Liver (tissue), 9 donors: Measurements from ENCODE around the gene NEK11. TPM values are rescaled to one million over a fixed set of nuclear protein-coding genes. Genes with fewer than 3 reads are reported as not detected.
"Not testable (repeated sequence)": the region's sequence is repeated elsewhere in the genome, so short reads cannot be mapped to it uniquely, and the experiment has no call there.

Experiments
- DNase-seq: peaks from one replicate; pipeline ENCODE4 v3.0.0-alpha.2; 2017; ENCODE audit warnings: low spot score
- H3K27ac ChIP-seq, 2 donors: one replicate each; pipeline ENCODE4 v1.7.0; 2013; ENCODE audit warnings: inconsistent platforms in 2 of 2, low read length in 2 of 2, control low read depth in 1 of 2, low read depth in 1 of 2, mild to moderate bottlenecking in 1 of 2
- H3K27me3 ChIP-seq, 4 donors: one replicate each; pipeline versions ENCODE4 v1.6.1 to v1.7.0; 2013; ENCODE audit warnings: low read length in 3 of 4, inconsistent platforms in 1 of 4, mild to moderate bottlenecking in 1 of 4, moderate library complexity in 1 of 4; ENCODE audit not compliant: control insufficient read depth in 4 of 4, insufficient read depth in 4 of 4
- H3K36me3 ChIP-seq, 4 donors: one replicate each; pipeline versions ENCODE4 v1.6.1 to v1.7.0; 2013; ENCODE audit warnings: low read length in 3 of 4, mild to moderate bottlenecking in 3 of 4, low read depth in 1 of 4, moderate library complexity in 1 of 4; ENCODE audit not compliant: control insufficient read depth in 4 of 4, insufficient read depth in 3 of 4
- H3K4me1 ChIP-seq, 4 donors: one replicate each; pipeline versions ENCODE4 v1.6.1 to v1.7.0; 2013; ENCODE audit warnings: low read length in 3 of 4, mild to moderate bottlenecking in 3 of 4, moderate library complexity in 1 of 4; ENCODE audit not compliant: control insufficient read depth in 4 of 4, insufficient read depth in 4 of 4
- H3K4me3 ChIP-seq, 3 donors: one replicate each; pipeline versions ENCODE4 v1.6.1 to v1.7.0; 2013; ENCODE audit warnings: low read length in 3 of 3, control low read depth in 1 of 3, low read depth in 1 of 3, mild to moderate bottlenecking in 1 of 3
- H3K9ac ChIP-seq, 2 donors: one replicate each; pipeline ENCODE4 v1.7.0; 2013; ENCODE audit warnings: low read length in 2 of 2, mild to moderate bottlenecking in 2 of 2, moderate library complexity in 2 of 2, control low read depth in 1 of 2, low read depth in 1 of 2
- H3K9me3 ChIP-seq, 4 donors: one replicate each; pipeline versions ENCODE4 v1.6.1 to v1.7.0; 2013; ENCODE audit warnings: low read length in 3 of 4; ENCODE audit not compliant: control insufficient read depth in 4 of 4
- EGR1 ChIP-seq, 2 donors: IDR thresholded peaks; 2 replicates each; pipeline ENCODE4 v1.6.1; 2016 to 2018; ENCODE audit warnings: antibody characterized with exemption in 2 of 2, low read depth in 2 of 2
- FOXA1 ChIP-seq: IDR thresholded peaks from 2 replicates; pipeline ENCODE4 v1.6.1; 2016; ENCODE audit warnings: antibody characterized with exemption
- FOXA2 ChIP-seq: IDR thresholded peaks from 2 replicates; pipeline ENCODE4 v1.6.1; 2016; ENCODE audit warnings: antibody characterized with exemption
- HNF4A ChIP-seq, 2 donors: conservative IDR thresholded peaks; 2 replicates each; pipeline ENCODE4 v1.6.1; 2016; ENCODE audit warnings: antibody characterized with exemption in 2 of 2, mild to moderate bottlenecking in 2 of 2
- HNF4G ChIP-seq: IDR thresholded peaks from 2 replicates; pipeline ENCODE4 v1.6.1; 2016; ENCODE audit warnings: antibody characterized with exemption
- JUND ChIP-seq, 2 donors: IDR thresholded peaks; 2 replicates each; pipeline ENCODE4 v1.6.1; 2016; ENCODE audit warnings: antibody characterized with exemption in 2 of 2
- NR2F2 ChIP-seq: IDR thresholded peaks from 2 replicates; pipeline ENCODE4 v1.6.1; 2016; ENCODE audit warnings: antibody characterized with exemption
- RAD21 ChIP-seq, 2 donors: IDR thresholded peaks; 2 replicates each; pipeline ENCODE4 v1.6.1; 2016; ENCODE audit warnings: antibody characterized with exemption in 2 of 2, mild to moderate bottlenecking in 2 of 2
- RXRA ChIP-seq, 2 donors: IDR thresholded peaks; 2 replicates each; pipeline ENCODE4 v1.6.1; 2017 to 2018; ENCODE audit warnings: antibody characterized with exemption in 2 of 2, mild to moderate bottlenecking in 1 of 2
- SP1 ChIP-seq: IDR thresholded peaks from 2 replicates; pipeline ENCODE4 v1.6.1; 2018; ENCODE audit warnings: antibody characterized with exemption, mild to moderate bottlenecking
- WGBS: extraction: QIAGEN DNeasy Blood & Tissue Kit; methylation state at CpG from one replicate; pipeline ENCODE4 v1.1.7; 2013; 5-methylcytosine and 5-hydroxymethylcytosine counted together
- polyA plus RNA-seq, 2 donors: library from polyadenylated mRNA; stranded (reverse) in 1 of 2; unstranded in 1 of 2; fragments of 200-250 nt in 1 of 2; fragments of >200 nt in 1 of 2; fragmentation: Nextera tagmentation in 1 of 2; extraction: Ambion mirVana in 1 of 2; gene quantifications; one replicate each; pipeline versions ENCODE4 v1.2.1 to v1.2.3, GENCODE V29; 2013 to 2015
- total RNA-seq, 2 donors: library from RNA; depleted of rRNA; stranded (reverse); fragments of >200 nt; gene quantifications; one replicate each; pipeline ENCODE4 v1.2.3, GENCODE V29; 2014
- TF ChIP-seq, protein P1 (sequence below): IDR thresholded peaks from 2 replicates; pipeline ENCODE4 v1.6.1; 2016; ENCODE audit warnings: antibody characterized with exemption
- TF ChIP-seq, protein P2 (sequence below): IDR thresholded peaks from 2 replicates; pipeline ENCODE4 v1.6.1; 2016; ENCODE audit warnings: antibody characterized with exemption
- TF ChIP-seq, protein P3 (sequence below): IDR thresholded peaks from 2 replicates; pipeline ENCODE4 v1.6.1; 2016; ENCODE audit warnings: antibody characterized with exemption, mild to moderate bottlenecking
- TF ChIP-seq, protein P4 (sequence below): IDR thresholded peaks from 2 replicates; pipeline ENCODE4 v1.6.1; 2016; ENCODE audit warnings: antibody characterized with exemption
- donor health status: healthy.
- donor health status: healthy.
- donor health status: healthy.
- donor health status: healthy.
- donor health status: healthy.

Gene NEK11
- total and polyA plus RNA-seq, 4 donors, result 0.35 to 0.92 (median 0.69) TPM

DNA sequence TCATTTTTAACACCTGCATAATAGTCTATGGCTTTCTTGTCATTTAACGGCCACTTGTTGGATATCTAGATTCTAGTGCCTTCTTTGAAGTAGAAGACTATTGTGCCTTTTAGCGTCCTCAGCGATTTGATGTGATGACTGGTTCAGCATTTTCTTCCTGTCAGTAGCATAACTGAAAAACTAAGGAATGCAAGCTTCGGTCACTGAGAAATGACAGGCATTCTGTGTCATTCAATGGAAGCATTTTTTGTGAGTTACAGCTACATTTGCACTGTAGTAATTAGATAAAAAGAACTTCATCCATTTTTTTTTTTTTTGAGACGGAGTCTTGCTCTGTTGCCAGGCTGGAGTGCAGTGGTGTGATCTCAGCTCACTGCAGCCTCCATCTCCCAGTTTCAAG, 10.3 kb downstream of the NEK11 start:
- Histone ChIP-seq H3K4me1 (no peaks in the 10 kb centered on the region), H3K9me3 (no peaks in the 10 kb centered on the region), H3K4me3 (no peak overlapping the region), H3K27ac (no peak overlapping the region), H3K36me3 (no peaks in the 10 kb centered on the region), H3K27me3 (no peaks in the 10 kb centered on the region), H3K9ac (no peak overlapping the region)
- no peak for DNase-seq
- TF ChIP-seq, protein P1, sequence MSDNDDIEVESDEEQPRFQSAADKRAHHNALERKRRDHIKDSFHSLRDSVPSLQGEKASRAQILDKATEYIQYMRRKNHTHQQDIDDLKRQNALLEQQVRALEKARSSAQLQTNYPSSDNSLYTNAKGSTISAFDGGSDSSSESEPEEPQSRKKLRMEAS, result no peak
- TF ChIP-seq NR2F2, result no peak
- no peak for TF ChIP-seq EGR1 (IDR thresholded peaks at IDR 0.05; ENCODE audit: low read depth in 2 of 2)
- no peak for TF ChIP-seq RAD21 (IDR thresholded peaks at IDR 0.05)
- TF ChIP-seq JUND (IDR thresholded peaks at IDR 0.05), result no peak
- TF ChIP-seq, protein P2, sequence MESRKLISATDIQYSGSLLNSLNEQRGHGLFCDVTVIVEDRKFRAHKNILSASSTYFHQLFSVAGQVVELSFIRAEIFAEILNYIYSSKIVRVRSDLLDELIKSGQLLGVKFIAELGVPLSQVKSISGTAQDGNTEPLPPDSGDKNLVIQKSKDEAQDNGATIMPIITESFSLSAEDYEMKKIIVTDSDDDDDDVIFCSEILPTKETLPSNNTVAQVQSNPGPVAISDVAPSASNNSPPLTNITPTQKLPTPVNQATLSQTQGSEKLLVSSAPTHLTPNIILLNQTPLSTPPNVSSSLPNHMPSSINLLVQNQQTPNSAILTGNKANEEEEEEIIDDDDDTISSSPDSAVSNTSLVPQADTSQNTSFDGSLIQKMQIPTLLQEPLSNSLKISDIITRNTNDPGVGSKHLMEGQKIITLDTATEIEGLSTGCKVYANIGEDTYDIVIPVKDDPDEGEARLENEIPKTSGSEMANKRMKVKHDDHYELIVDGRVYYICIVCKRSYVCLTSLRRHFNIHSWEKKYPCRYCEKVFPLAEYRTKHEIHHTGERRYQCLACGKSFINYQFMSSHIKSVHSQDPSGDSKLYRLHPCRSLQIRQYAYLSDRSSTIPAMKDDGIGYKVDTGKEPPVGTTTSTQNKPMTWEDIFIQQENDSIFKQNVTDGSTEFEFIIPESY, result no peak
- no peak for TF ChIP-seq SP1
- 87% methylated on average over 5 of the region's 5 CpGs for WGBS

DNA sequence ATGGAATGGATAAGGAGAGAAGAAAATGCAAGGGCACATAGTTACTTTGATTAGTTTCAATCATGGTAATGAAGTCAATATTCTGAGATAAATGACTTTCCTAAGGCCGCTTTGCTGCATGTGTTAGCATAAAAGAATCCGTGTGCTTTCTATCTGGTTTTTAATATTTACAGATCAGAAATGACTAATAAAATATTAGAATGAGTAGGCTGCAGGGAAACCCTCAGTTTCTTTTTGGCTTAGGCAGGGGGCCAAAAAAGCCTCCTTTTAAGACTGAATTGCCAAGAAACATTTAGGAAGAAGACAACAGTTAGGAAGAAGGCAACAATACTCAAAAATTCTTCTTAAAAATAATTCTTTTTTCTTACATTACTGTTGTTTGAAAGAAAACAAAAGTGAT, 11.6 kb downstream of the NEK11 start:
- Histone ChIP-seq H3K9ac (no peak overlapping the region), H3K9me3 (no peaks in the 10 kb centered on the region), H3K27ac (no peak overlapping the region), H3K4me1 (no peaks in the 10 kb centered on the region), H3K27me3 (no peaks in the 10 kb centered on the region), H3K36me3 (no peaks in the 10 kb centered on the region), H3K4me3 (no peak overlapping the region)
- WGBS, result 71% methylated on average over 2 of the region's 2 CpGs
- no peak for TF ChIP-seq HNF4G
- TF ChIP-seq RAD21 (IDR thresholded peaks at IDR 0.05), result no peak
- TF ChIP-seq EGR1 (IDR thresholded peaks at IDR 0.05; ENCODE audit: low read depth in 2 of 2), result no peak
- TF ChIP-seq, protein P3, sequence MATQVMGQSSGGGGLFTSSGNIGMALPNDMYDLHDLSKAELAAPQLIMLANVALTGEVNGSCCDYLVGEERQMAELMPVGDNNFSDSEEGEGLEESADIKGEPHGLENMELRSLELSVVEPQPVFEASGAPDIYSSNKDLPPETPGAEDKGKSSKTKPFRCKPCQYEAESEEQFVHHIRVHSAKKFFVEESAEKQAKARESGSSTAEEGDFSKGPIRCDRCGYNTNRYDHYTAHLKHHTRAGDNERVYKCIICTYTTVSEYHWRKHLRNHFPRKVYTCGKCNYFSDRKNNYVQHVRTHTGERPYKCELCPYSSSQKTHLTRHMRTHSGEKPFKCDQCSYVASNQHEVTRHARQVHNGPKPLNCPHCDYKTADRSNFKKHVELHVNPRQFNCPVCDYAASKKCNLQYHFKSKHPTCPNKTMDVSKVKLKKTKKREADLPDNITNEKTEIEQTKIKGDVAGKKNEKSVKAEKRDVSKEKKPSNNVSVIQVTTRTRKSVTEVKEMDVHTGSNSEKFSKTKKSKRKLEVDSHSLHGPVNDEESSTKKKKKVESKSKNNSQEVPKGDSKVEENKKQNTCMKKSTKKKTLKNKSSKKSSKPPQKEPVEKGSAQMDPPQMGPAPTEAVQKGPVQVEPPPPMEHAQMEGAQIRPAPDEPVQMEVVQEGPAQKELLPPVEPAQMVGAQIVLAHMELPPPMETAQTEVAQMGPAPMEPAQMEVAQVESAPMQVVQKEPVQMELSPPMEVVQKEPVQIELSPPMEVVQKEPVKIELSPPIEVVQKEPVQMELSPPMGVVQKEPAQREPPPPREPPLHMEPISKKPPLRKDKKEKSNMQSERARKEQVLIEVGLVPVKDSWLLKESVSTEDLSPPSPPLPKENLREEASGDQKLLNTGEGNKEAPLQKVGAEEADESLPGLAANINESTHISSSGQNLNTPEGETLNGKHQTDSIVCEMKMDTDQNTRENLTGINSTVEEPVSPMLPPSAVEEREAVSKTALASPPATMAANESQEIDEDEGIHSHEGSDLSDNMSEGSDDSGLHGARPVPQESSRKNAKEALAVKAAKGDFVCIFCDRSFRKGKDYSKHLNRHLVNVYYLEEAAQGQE, result no peak
- TF ChIP-seq, protein P4, sequence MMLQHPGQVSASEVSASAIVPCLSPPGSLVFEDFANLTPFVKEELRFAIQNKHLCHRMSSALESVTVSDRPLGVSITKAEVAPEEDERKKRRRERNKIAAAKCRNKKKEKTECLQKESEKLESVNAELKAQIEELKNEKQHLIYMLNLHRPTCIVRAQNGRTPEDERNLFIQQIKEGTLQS, result no peak
- TF ChIP-seq FOXA1, result no peak
- TF ChIP-seq JUND (IDR thresholded peaks at IDR 0.05), result no peak
- no peak for TF ChIP-seq NR2F2
- no peak for TF ChIP-seq FOXA2
- no peak for TF ChIP-seq HNF4A (conservative IDR thresholded peaks at IDR 0.05)
- no peak for TF ChIP-seq RXRA (IDR thresholded peaks at IDR 0.05)
- no peak for DNase-seq

DNA sequence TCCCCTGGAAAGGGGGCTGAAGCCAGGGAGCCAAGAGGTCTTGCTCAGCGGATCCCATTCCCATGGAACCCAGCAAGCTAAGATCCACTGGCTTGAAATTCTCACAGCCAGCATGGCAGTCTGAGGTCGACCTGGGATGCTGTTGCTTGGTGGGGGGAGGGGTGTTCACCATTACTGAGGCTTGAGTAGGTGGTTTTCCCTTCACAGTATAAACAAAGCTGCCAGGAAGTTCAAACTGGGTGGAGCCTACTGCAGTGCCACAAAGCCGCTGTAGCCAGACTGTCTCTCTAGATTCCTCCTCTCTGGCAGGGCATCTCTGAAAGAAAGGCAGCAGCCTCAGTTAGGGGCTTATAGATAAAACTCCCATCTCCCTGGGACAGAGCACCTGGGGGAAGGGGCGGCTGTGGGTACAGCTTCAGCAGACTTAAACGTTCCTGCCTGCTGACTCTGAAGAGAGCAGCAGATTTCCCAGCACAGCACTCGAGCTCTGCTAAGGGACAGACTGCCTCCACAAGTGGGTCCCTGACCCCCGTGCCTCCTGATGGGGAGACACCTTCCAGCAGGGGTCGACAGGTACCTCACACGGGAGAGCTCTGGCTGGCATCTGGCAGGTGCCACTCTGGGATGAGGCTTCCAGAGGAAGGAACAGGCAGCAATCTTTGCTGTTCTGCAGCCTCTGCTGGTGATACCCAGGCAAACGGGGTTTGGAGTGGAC, 15.8 kb downstream of the NEK11 start:
- 79% methylated on average over 10 of the region's 10 CpGs for WGBS
- H3K36me3 ChIP-seq, H3K27ac ChIP-seq, H3K4me3 ChIP-seq, DNase-seq, H3K9ac ChIP-seq, H3K9me3 ChIP-seq, H3K27me3 ChIP-seq, H3K4me1 ChIP-seq: not testable (repeated sequence)
